Heart right ventricle (tissue), 16 donors: Measurements from ENCODE around the gene GSTM1. TPM values are rescaled to one million over a fixed set of nuclear protein-coding genes. Genes with fewer than 3 reads are reported as not detected.

Experiments used
- ATAC-seq, 8 donors: fragments of 200-7000 bp; cut with Tn5 transposase; one replicate each; pipeline ENCODE4 v1.9.1; 2020; ENCODE audit warnings: mild to moderate bottlenecking in 8 of 8, moderate library complexity in 8 of 8, moderate number of reproducible peaks in 1 of 8
- DNase-seq, 2 donors: peaks; one replicate each; pipeline ENCODE4 v3.0.0-alpha.2; 2020
- H3K27ac ChIP-seq, 10 donors: fragments of 200-600 bp; sonication (generic) in 2 of 10; one replicate each; pipeline versions ENCODE4 v1.5.0 to v1.8.0; 2020 to 2022; ENCODE audit warnings: mild to moderate bottlenecking in 3 of 10
- H3K27me3 ChIP-seq, 7 donors: fragments of 200-600 bp; one replicate each; pipeline ENCODE4 v1.8.0; 2021 to 2022; ENCODE audit warnings: mild to moderate bottlenecking in 2 of 7
- H3K36me3 ChIP-seq, 9 donors: fragments of 200-600 bp; sonication (generic) in 1 of 9; one replicate each; pipeline versions ENCODE4 v1.5.0 to v1.8.0; 2020 to 2022; ENCODE audit warnings: mild to moderate bottlenecking in 2 of 9
- H3K4me1 ChIP-seq, 9 donors: fragments of 200-600 bp; sonication (generic) in 1 of 9; one replicate each; pipeline versions ENCODE4 v1.5.0 to v1.8.0; 2020 to 2022; ENCODE audit warnings: mild to moderate bottlenecking in 4 of 9
- H3K4me3 ChIP-seq, 10 donors: fragments of 200-600 bp; sonication (generic) in 2 of 10; one replicate each; pipeline versions ENCODE4 v1.5.0 to v1.8.0; 2020 to 2022; ENCODE audit warnings: mild to moderate bottlenecking in 7 of 10, moderate library complexity in 2 of 10
- H3K9me3 ChIP-seq, 11 donors: fragments of 200-600 bp in 10 of 11; sonication (generic) in 2 of 11; one replicate each; pipeline versions ENCODE4 v1.5.0 to v1.8.0; 2013 to 2022; ENCODE audit warnings: mild to moderate bottlenecking in 2 of 11, control low read depth in 1 of 11, moderate library complexity in 1 of 11
- CTCF ChIP-seq, 9 donors: fragments of 200-600 bp; sonication (generic) in 2 of 9; IDR thresholded peaks; one replicate each; pipeline versions ENCODE4 v1.5.0 to v1.8.0; 2021 to 2022; ENCODE audit warnings: antibody characterized with exemption in 9 of 9, mild to moderate bottlenecking in 5 of 9, moderate library complexity in 1 of 9
- WGBS, 2 donors: extraction: QIAGEN DNeasy Blood & Tissue Kit; methylation state at CpG; one replicate each; pipeline ENCODE4 v1.1.7; 2013; ENCODE audit warnings: inconsistent platforms in 1 of 2; 5-methylcytosine and 5-hydroxymethylcytosine counted together
- intact Hi-C, 10 donors: fragments of 100-400 bp; cut with DNase I; formaldehyde crosslinking; loops; one replicate each; pipeline versions ENCODE4 v1.11.1 to v1.14.2; 2022
- polyA plus RNA-seq, 2 donors: library from polyadenylated mRNA; stranded (reverse); fragments of 200-250 nt; gene quantifications; one replicate each; pipeline ENCODE4 v1.2.3, GENCODE V29; 2013
- total RNA-seq, 10 donors: library from RNA; stranded (reverse); fragmentation: NEBNext Ultra II Directional in 3 of 10; extraction: Animal tissue kit (Norgen Biotek cat#: 25700) in 3 of 10; gene quantifications; one replicate each; pipeline versions ENCODE4 v1.2.1 to v1.2.4, GENCODE V29; 2021 to 2023
- donor health status: Arrhythmogenic right ventricular cardiomyopathy.
- donor health status: ischemic (EF 13 %, LVEDD 7.1; RV severe dilation, severe dysfunction).
- donor health status: healthy with polysubstance abuse.
- donor health status: DM: no; HTN: yes; CAD: no.
- donor health status: DM: no; HTN: no; CAD: no.
- donor health status: ischemic (EF 25% LVEDD 6.9; RV normal size, moderate dysfunction).
- donor health status: ischemic (EF 25% LVEDD 5.7; RV mildly dilated, moderate dysfunction).
- donor health status: healthy.
- donor health status: DM: yes; HTN: yes; CAD: no.
- donor health status: Ischemic cardiomyopathy.
- donor health status: ischemic (EF 35%, LVEDD 5.7; RV mildly dilated, moderate dysfunction).
- donor health status: nonischemic (EF 11% LVEDD 7.7; RV severe dilation, severe dysfunction).
- donor health status: DM: yes; HTN: yes; CAD: no.
- donor health status: PGD.
- donor health status: ischemic (EF 29% LVEDD 5.4; RV normal size, mild dysfunction).
- donor health status: nonischemic (EF 23%, LVEDD 6.1; RV moderate dilation, normal function).

The GSTM1 gene
- total and polyA plus RNA-seq, 12 donors: 0.19 to 57.7 (median 36.7) TPM; not detected in 4

GRCh38 chr1:109721042-109721441 lies 33.4 kb downstream of the GSTM1 start:
- ATAC-seq (no peak), DNase-seq (no peak)
- no peak for TF ChIP-seq CTCF (IDR thresholded peaks at IDR 0.05)
- H3K4me3 ChIP-seq: no peak overlapping the region
- intact Hi-C loops: no loop called here
- no peaks in the 10 kb centered on the region for H3K36me3 ChIP-seq
- no peaks in the 10 kb centered on the region for H3K9me3 ChIP-seq
- 77 to 81% methylated on average over 5 of the region's 5 CpGs for WGBS, 2 donors
- peaks cover 0 to 8% (median 0%) of the 10 kb centered on the region in 9 donors for H3K4me1 ChIP-seq
- no peaks in the 10 kb centered on the region for H3K27me3 ChIP-seq
- no peak overlapping the region for H3K27ac ChIP-seq

- intact Hi-C loops: no loop called here
- no peak for ATAC-seq
- WGBS, 2 donors: 86 to 93% methylated on average over 1 of the region's 1 CpG
Observed at GRCh38 chr1:109721971-109722370, 34.4 kb downstream of the GSTM1 start.

GRCh38 chr1:109722908-109723691 lies 35.5 kb downstream of the GSTM1 start:
- no peak for DNase-seq
- Histone ChIP-seq H3K4me1 (peaks cover 0 to 6% (median 0%) of the 10 kb centered on the region in 9 donors), H3K27me3 (no peaks in the 10 kb centered on the region), H3K27ac (no peak overlapping the region), H3K36me3 (no peaks in the 10 kb centered on the region), H3K9me3 (no peaks in the 10 kb centered on the region), H3K4me3 (no peak overlapping the region)
- intact Hi-C loops: no loop called here
- TF ChIP-seq CTCF (IDR thresholded peaks at IDR 0.05): no peak
- ATAC-seq: no peak
- 82 to 90% methylated on average over 7 of the region's 7 CpGs for WGBS, 2 donors

More at GRCh38 chr1:109721971-109722370, 34.4 kb downstream of the GSTM1 start:
- no peak overlapping the region for H3K4me3 ChIP-seq
- H3K9me3 ChIP-seq: no peaks in the 10 kb centered on the region
- peaks cover 0 to 6% (median 0%) of the 10 kb centered on the region in 9 donors for H3K4me1 ChIP-seq
- H3K27me3 ChIP-seq: no peaks in the 10 kb centered on the region
- no peak overlapping the region for H3K27ac ChIP-seq
- no peaks in the 10 kb centered on the region for H3K36me3 ChIP-seq
- DNase-seq: no peak
- TF ChIP-seq CTCF (IDR thresholded peaks at IDR 0.05): no peak

- no peaks in the 10 kb centered on the region for H3K36me3 ChIP-seq
- H3K4me1 ChIP-seq: no peaks in the 10 kb centered on the region
- no peak for TF ChIP-seq CTCF (IDR thresholded peaks at IDR 0.05)
- intact Hi-C loops: no loop called here
- no peak overlapping the region for H3K27ac ChIP-seq
- no peak overlapping the region for H3K4me3 ChIP-seq
- H3K9me3 ChIP-seq: no peaks in the 10 kb centered on the region
- ATAC-seq (no peak), DNase-seq (no peak)
- 70 to 84% methylated on average over 5 of the region's 5 CpGs for WGBS, 2 donors
- H3K27me3 ChIP-seq: no peaks in the 10 kb centered on the region
Observed at GRCh38 chr1:109724933-109725332, 37.3 kb downstream of the GSTM1 start.
